SK-N-SH treated with all-trans-retinoic acid at 6 μM for 48 hours (cell line): ENCODE data around the gene AMOTL2.

Source experiments
- ATAC-seq: fragments of 200-7000 bp; cut with Tn5 transposase; 3 replicates; pipeline ENCODE4 v1.9.1; 2020; ENCODE audit warnings: mild to moderate bottlenecking, moderate library complexity
- ARNTL ChIP-seq: fragments of 450-650 bp; formaldehyde crosslinking; IDR thresholded peaks from 2 replicates; pipeline ENCODE4 v1.5.0; 2020; ENCODE audit warnings: low read depth, mild to moderate bottlenecking, moderate library complexity, borderline replicate concordance
- BACH2 ChIP-seq: fragments of 250-450 bp; sonication (Bioruptor Pico); IDR thresholded peaks from 2 replicates; pipeline ENCODE4 v1.9.0; 2021; ENCODE audit warnings: mild to moderate bottlenecking, borderline replicate concordance
- CREB5 ChIP-seq: fragments of 250-450 bp; sonication (Bioruptor Pico); IDR thresholded peaks from 2 replicates; pipeline ENCODE4 v1.5.1; 2020; ENCODE audit warnings: low read depth, mild to moderate bottlenecking, moderate library complexity
- CSRNP3 ChIP-seq: fragments of 250-450 bp; sonication (Bioruptor Pico); IDR thresholded peaks from 2 replicates; pipeline ENCODE4 v1.5.1; 2021; ENCODE audit warnings: mild to moderate bottlenecking, moderate library complexity
- GLIS3 ChIP-seq: fragments of 250-450 bp; sonication (Bioruptor Pico); IDR thresholded peaks from 2 replicates; pipeline ENCODE4 v1.5.0; 2020; ENCODE audit warnings: mild to moderate bottlenecking, moderate library complexity
- ISL1 ChIP-seq: fragments of 250-450 bp; sonication (Bioruptor Pico); IDR thresholded peaks from 2 replicates; pipeline ENCODE4 v2.1.2; 2022; ENCODE audit warnings: mild to moderate bottlenecking, moderate library complexity
- OSR1 ChIP-seq: fragments of 250-450 bp; sonication (Bioruptor Pico); IDR thresholded peaks from 2 replicates; pipeline ENCODE4 v1.8.0; 2022; ENCODE audit warnings: moderate library complexity, mild to moderate bottlenecking, inconsistent platforms
- PATZ1 ChIP-seq: fragments of 250-450 bp; sonication (Bioruptor Pico); IDR thresholded peaks from 2 replicates; pipeline ENCODE4 v1.8.0; 2020; ENCODE audit warnings: mild to moderate bottlenecking, moderate library complexity, borderline replicate concordance
- RARB ChIP-seq: fragments of 250-450 bp; sonication (Bioruptor Pico); IDR thresholded peaks from 2 replicates; pipeline ENCODE4 v1.8.0; 2021; ENCODE audit warnings: mild to moderate bottlenecking, moderate library complexity
- SNAI2 ChIP-seq: fragments of 250-450 bp; sonication (Bioruptor Pico); IDR thresholded peaks from 2 replicates; pipeline ENCODE4 v1.5.0; 2020; ENCODE audit warnings: mild to moderate bottlenecking, moderate library complexity
- TCF4 ChIP-seq: fragments of 250-450 bp; sonication (Bioruptor Pico); IDR thresholded peaks from 2 replicates; pipeline ENCODE4 v1.8.0; 2021; ENCODE audit warnings: mild to moderate bottlenecking, moderate library complexity, borderline replicate concordance
- TOX ChIP-seq: fragments of 250-450 bp; sonication (Bioruptor Pico); IDR thresholded peaks from 2 replicates; pipeline ENCODE4 v1.8.0; 2021; ENCODE audit warnings: mild to moderate bottlenecking, moderate library complexity, borderline replicate concordance
- TSHZ2 ChIP-seq: fragments of 250-450 bp; sonication (Bioruptor Pico); IDR thresholded peaks from 2 replicates; pipeline ENCODE4 v1.5.0; 2020; ENCODE audit warnings: mild to moderate bottlenecking, moderate library complexity
- ZC3H10 ChIP-seq: fragments of 250-450 bp; sonication (Bioruptor Pico); IDR thresholded peaks from 2 replicates; pipeline ENCODE4 v1.5.1; 2021; ENCODE audit warnings: mild to moderate bottlenecking, moderate library complexity
- ZFP3 ChIP-seq: fragments of 250-450 bp; sonication (Bioruptor Pico); IDR thresholded peaks from 2 replicates; pipeline ENCODE4 v1.5.0; 2020; ENCODE audit warnings: mild to moderate bottlenecking, moderate library complexity
- ZFP30 ChIP-seq: fragments of 450-650 bp; formaldehyde crosslinking; IDR thresholded peaks from 2 replicates; pipeline ENCODE4 v1.5.0; 2022; ENCODE audit warnings: mild to moderate bottlenecking, moderate library complexity
- ZNF565 ChIP-seq: fragments of 450-650 bp; formaldehyde crosslinking; conservative IDR thresholded peaks from 2 replicates; pipeline ENCODE4 v1.5.0; 2020; ENCODE audit warnings: low read depth, mild to moderate bottlenecking, moderate library complexity
- ZNF70 ChIP-seq: fragments of 450-650 bp; formaldehyde crosslinking; IDR thresholded peaks from 2 replicates; pipeline ENCODE4 v1.5.0; 2020; ENCODE audit warnings: mild to moderate bottlenecking, moderate library complexity

The AMOTL2 gene

GRCh38 chr3:134356411-134357040 lies 17.7 kb downstream of the AMOTL2 start:
- TF ChIP-seq TOX (CRISPR knock-in tag) = no peak
- TF ChIP-seq ZFP3 = no peak
- TF ChIP-seq ZNF70 (CRISPR knock-in tag) = no peak
- no peak for TF ChIP-seq OSR1
- TF ChIP-seq ISL1 = no peak
- TF ChIP-seq CREB5 = no peak
- TF ChIP-seq TSHZ2 = no peak
- no peak for TF ChIP-seq ARNTL (CRISPR knock-in tag)
- TF ChIP-seq CSRNP3 = no peak
- no peak for TF ChIP-seq RARB
- TF ChIP-seq BACH2 (CRISPR knock-in tag) = no peak
- no peak for TF ChIP-seq PATZ1 (CRISPR knock-in tag)

GRCh38 chr3:134355416-134355815 lies 18.8 kb downstream of the AMOTL2 start:
- TF ChIP-seq ISL1 (no peak), ZNF70 (CRISPR knock-in tag) (no peak), CSRNP3 (no peak), TCF4 (CRISPR knock-in tag) (no peak), ZFP30 (CRISPR knock-in tag) (no peak), GLIS3 (CRISPR knock-in tag) (no peak), CREB5 (no peak), PATZ1 (CRISPR knock-in tag) (no peak), ARNTL (CRISPR knock-in tag) (no peak), TSHZ2 (no peak), RARB (no peak), ZNF565 (CRISPR knock-in tag) (no peak), BACH2 (CRISPR knock-in tag) (no peak), ZC3H10 (CRISPR knock-in tag) (no peak), SNAI2 (no peak)
- no peak for ATAC-seq

More at GRCh38 chr3:134356411-134357040, 17.7 kb downstream of the AMOTL2 start:
- no peak for ATAC-seq
